Measurements from ENCODE around the gene HLA-E.
A peak's percentile ranks its signal among the peaks of the same experiment; 100 is the strongest.
"Not testable (repeated sequence)": the region's sequence is repeated elsewhere in the genome, so short reads cannot be mapped to it uniquely, and the experiment has no call there.

HLA-E gene

DNA sequence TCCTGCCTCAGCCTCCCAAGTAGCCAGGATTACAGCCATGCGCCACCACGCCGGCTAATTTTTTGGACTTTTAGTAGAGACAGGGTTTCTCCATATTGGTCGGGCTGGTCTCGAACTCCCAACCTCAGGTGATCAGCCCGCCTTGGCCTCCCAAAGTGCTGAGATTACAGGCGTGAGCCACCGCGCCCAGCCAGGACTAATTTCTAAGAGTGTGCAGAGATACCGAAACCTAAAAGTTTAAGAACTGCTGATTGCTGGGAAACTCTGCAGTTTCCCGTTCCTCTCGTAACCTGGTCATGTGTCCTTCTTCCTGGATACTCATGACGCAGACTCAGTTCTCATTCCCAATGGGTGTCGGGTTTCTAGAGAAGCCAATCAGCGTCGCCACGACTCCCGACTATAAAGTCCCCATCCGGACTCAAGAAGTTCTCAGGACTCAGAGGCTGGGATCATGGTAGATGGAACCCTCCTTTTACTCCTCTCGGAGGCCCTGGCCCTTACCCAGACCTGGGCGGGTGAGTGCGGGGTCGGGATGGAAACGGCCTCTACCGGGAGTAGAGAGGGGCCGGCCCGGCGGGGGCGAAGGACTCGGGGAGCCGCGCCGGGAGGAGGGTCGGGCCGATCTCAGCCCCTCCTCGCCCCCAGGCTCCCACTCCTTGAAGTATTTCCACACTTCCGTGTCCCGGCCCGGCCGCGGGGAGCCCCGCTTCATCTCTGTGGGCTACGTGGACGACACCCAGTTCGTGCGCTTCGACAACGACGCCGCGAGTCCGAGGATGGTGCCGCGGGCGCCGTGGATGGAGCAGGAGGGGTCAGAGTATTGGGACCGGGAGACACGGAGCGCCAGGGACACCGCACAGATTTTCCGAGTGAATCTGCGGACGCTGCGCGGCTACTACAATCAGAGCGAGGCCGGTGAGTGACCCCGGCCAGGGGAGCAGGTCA, at the start of gene HLA-E:
Gene HLA-E (plus strand): TSS at position 429 of the 945 bp plus-strand sequence. CDS start 23 bp downstream, at position 452.
- DNase-seq, result peak; percentile 99

DNA sequence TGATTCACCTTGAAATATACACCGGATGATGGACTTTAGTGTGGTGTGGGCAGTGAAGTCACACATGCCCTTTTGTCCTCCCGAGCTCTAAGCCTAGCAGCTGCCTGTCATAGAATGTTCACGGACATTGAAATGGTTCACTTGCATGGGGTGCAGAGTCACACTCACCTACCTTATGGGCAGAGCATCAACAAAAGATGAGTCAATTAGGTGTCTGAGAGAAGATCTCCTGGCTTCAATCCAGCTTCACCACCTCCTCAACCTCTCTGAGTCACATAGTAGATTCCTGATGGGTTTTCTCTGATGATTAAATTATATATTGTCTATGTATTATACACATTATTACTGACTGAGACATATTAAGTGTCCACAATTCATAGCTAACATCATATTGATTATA, 48.1 kb upstream of the HLA-E start:
- no peak for DNase-seq

DNA sequence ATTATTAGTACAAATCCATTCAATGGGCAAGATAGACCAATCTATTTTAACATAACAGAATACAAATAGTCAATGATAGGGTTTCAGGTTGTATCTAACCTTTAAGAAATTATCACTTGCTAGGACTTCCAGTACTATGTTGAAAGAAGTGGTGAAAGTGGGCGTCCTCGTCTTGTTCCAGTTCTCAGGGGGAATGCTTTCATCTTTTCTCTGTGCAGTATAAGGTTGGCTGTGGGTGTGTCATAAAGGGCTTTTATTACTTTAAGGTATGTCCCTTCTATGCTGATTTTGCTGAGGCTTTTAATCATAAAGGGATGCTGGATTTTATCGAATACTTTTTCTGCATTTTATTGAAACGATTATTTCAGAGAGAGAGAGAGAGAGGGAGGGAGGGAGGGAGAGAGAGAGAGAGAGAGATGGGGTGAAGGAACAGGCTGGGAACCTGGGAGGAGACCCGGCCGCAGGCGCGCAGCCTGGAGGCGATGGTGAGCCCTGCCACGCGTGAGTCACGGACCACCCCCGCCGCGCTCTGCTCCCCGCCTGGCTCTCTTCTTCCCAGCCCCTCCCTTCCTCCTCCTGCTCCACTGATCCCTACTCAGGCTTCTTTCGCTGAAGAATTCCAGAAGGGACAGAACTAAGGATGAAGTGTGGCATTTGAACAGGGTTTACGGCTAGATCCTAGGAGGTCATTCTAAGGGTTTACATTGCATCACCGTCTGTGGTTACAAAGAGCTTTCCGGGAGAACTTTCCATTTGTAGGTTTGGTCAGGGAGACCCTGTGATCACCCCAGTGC, 45.5 kb upstream of the HLA-E start:
- no peak for DNase-seq

DNA sequence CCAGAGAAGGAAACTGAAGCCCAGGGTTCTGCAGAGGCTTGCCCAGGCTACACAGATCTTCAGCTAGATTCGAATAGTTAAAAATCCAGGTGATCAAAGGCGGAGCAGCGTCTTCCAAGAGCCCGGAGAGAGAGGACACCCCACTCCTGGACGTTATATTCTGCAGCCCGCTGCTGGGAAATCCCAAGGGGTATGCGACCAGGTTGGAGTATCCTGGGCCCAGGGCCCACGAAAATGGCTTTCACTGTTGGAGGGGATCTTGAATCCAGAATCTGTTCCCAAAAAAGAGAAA, 44.9 kb upstream of the HLA-E start:
- no peak for DNase-seq

DNA sequence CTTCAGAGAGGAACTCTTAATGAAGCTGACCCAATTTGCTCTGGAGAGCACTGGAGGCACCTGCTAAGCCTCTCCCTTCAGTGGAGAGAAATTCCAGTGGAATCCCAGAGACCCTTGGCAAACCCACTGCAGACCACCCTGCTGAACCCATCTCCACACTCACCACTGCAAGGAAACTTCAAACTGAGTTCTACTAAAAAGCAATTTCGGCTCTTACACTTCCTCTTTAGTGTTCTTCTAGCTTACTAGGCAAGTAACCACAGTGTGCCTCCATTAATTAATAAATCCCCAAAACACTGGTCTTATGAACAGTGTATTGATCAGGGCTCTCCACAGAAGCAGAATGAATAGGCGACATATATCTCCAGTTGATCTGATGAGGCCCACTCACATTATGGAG, 43.0 kb upstream of the HLA-E start:
- no peak for DNase-seq

DNA sequence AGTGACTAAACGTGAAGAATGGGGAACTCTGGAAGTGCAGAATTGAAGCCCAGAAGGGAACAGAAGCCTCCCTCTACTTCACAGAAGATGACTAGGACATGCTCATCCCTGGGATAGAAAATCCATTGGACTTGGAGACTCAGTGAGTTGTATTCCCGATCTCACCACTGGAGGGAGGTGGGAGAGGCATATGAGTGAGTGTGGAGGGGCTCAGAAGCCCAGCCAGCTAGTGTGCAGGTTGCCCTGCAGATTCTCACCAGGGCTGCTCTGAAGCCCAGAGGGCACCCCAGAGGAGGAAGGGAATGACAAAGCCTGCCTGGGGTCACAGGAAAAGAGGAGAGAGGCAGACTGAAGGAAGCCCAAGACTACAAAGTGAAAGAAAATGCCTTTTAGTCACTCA, 42.1 kb upstream of the HLA-E start:
- no peak for DNase-seq

DNA sequence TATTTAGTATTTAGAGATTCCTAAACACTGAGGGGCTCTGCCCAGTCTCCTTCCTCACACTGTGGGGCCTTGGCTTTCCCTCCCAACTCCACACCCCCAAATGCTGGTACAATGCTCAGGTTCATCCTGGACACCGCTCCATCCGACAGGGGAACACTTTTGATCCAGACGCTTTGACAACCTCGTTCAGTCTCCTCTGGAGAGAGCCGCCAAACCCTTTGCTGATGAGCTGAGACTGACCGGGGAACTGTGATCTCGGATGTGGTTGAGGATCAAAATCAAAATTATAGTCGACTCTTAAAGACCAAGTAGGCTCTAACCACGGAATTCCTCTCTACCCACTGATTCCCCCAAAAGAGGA, 38.8 kb upstream of the HLA-E start:
- no peak for DNase-seq

DNA sequence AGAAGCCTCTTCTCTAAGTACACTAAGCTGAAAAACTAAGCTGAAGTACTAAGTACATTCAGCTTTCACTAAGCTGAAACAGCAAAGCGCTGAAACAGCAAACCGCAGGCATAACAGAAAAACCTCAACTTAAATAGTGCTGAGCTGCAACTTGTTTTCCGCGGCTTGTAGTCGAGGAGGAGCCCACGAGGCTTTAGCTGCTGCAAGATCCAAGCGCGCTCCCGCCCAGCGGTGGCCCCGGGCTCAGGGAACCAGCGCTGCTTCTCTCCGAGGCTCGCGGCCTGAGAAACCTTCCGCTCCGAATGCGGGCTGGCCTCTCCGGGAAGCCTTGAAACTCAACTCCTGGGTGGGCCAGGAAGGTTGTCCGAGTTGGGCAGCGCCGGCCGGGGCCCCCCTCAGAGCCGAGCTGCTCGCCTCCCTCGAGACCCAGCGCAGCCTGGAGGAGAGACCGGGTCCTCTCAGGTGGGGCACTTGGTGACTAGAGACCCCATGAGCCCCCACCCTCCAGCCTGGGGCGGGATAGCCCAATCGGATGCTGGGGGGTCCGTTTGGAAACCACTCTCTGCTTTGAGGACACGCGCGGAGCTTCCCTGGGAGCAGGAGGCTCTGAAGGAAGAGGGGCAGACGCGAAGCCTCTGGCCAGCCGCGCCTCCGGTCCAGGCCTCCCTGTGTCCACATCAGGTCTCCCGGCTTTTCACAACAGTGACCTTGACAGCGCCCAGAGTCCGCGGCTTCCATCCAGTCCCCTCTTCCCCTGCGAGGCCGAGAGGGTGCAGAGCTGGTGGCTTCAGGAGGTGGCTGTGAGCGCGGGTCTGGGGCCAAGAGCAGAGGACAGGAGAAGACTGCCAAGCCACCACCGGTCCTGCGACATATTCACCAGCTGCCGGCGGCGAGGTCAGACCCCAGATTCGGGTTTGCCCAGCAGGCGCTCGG, 38.1 kb upstream of the HLA-E start:
- DNase-seq, result no peak

DNA sequence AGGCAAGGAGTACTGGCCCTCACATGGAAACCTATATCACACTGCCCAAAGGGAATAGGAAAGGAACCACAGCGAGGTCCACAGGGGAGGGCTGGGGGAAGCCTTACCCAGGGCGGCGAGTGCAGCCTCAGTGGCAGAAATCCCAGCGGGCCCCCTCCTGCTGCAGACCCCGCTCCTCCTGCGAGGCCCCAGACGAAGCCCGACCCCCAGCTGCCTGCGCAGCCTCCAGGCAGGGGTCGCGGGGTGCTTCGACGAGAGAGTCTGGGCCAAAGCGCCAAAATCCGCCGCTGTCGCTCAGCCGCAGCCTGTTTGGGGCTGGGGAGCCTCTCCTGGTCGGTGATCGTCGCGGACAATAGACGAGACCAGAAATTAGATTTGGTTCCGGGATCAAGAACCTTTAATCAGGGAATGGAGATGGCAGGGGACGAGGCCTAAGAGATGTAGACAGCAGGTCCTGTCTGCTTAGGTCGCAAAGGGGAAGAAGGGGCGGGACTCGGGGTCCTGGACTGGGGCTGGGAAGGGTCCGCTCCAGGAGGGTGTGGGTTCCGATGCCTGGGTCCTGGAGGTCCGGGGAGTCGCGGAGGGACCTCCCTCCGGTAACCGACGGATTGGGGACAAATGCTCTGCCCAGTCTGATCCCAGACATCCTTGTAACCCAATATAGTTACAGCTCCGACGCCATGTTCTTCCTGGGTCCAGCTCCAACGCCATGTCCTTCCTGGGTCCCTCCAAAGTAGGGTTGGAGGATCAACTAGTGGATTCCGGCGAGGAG, 36.4 kb upstream of the HLA-E start:
- no peak for DNase-seq

DNA sequence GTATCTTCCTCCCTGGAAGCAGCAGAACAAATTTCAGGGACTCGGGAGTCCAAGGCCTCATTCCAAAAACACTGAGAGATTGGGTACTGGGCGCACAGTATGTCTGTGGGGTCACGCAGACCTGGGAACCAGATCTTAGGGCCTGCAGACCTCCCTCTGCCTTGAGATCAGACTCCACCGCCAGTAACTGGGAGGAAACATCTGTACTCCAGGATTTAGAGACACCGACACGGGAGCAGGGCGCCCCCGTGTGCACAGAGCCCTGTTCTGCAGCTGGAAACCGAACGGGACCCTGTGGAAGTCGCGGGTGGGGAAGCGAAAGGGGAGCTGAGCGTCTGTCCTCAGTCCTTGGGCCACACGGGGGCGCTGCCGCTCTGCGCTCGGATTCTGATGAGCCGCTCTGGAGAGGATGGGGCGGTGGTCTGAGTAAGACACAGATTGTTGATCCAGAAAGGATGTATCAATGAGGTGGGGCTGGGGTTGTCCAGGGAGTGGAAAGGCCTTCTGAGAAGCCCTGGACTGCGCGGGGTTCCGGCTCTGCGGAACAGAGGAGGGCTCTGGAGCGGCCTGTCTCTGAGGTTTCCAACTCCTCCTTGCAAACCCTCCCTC, 35.7 kb upstream of the HLA-E start:
- DNase-seq, result peak; percentile 46

DNA sequence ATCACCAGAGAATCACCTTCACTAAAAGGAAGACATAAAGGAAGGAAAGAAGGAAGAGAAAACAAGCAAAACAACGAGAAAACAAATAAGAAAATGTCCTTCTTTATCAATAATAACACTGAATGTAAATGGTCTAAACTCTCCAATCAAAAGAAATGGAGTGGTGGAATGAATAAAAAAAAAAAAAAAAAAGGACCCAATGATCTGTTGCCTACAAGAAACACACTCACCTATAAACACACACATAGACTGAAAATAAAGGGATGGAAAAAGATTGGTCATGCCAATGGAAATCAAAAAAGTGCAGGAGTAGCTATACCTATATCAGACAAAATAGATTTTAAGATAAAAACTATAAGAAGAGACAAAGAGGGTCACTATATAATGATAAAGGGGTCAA, 30.2 kb upstream of the HLA-E start:
- DNase-seq, result no peak

DNA sequence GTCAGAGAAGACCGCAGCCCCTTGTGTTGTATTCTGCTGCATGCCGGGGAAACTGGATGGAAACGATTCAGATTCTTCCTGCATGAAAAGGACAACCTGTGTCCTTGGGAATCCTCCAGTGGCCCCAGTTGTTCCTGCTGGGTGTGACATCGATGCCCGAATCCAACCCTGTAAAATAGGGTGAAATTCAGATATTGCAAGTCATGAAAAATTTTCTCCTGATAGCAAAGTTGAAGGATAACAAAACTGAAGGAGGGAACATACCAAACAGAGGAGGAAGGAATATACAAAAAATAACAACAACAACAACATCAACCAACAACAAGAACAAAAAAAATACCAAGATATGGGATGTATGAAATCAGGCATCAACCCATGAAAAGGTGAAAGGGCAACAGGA, 28.3 kb upstream of the HLA-E start:
- DNase-seq, result no peak

DNA sequence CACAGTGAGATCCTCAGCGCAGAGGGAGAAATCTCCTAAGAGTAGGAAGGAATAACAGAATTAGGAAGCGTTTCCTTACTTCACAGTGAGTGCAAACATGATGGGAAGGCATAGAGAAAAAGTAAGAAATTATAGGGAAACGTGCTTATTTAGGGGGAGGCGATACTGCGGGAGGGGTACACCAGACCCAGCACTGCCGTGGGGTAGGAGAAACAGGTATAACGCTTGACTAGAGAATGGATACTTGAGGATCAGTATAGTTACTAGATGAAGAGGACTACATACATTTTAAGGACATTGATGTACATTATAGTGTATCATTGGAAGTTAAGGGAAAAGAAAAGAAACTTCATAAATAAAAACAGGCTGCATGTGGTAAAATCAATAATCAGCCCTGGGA, 26.8 kb upstream of the HLA-E start:
- DNase-seq, result no peak

DNA sequence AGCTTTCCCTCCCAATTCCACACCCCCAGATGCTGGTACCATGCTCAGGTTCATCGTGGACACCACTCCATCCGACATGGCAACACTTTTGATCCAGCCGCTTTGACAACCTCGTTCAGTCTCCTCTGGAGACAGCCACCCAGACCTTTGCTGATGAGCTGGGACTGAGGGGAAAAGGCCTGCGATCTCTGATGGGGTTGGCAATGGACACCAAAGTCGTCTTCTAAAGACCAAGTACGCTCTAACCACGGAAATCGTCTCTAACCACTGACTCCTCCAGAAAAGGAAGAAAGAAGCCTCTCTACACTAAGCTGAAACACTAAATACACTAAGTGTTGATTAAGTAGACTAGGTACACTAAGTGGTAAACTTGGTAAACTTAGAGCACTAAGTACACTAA, 26.1 kb upstream of the HLA-E start:
- no peak for DNase-seq

DNA sequence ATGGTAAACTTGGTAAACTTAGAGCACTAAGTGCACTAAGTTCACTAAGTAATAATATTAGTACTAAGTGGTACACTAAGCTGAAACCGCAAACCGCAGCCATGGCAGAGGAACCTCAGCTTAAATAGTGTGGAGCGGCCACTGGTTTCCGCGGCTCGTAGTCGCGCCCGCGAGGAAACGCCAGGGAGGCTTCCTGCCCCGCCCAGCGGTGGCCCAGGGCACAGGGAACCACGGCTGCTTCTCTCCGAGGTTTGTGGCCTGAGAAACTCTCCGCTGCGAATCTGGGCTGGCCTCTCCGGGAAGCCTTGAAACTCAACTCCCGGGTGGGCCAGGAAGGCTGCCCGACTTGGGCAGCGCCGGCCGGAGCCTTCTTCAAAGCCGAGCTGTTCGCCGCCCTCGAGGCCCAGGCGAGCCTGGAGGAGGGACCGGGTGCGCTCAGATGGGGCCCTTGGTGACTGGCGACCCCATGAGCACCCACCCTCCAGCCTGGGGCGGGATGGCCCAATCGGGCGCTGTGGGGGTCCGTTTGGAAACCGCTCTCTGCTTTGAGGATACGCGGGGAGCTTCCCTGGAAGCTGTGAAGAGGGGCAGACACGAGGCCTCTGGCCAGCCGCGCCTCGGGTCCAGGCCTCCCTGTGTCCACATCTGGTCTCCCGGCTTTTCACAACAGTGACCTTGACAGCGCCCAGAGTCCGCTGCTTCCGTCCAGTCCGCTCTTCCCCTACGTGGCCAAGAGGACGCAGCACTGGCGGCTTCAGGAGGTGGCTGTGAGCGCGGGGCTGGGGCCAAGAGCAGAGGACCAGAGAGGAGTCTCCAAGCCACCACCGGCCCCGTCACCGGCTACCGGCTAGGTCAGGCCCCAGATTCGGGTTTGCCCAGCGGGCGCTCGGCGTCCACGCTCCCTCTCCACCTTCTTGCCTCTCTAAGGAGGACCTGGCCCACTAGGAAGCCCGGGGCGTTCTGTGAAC, 25.4 kb upstream of the HLA-E start:
- no peak for DNase-seq

DNA sequence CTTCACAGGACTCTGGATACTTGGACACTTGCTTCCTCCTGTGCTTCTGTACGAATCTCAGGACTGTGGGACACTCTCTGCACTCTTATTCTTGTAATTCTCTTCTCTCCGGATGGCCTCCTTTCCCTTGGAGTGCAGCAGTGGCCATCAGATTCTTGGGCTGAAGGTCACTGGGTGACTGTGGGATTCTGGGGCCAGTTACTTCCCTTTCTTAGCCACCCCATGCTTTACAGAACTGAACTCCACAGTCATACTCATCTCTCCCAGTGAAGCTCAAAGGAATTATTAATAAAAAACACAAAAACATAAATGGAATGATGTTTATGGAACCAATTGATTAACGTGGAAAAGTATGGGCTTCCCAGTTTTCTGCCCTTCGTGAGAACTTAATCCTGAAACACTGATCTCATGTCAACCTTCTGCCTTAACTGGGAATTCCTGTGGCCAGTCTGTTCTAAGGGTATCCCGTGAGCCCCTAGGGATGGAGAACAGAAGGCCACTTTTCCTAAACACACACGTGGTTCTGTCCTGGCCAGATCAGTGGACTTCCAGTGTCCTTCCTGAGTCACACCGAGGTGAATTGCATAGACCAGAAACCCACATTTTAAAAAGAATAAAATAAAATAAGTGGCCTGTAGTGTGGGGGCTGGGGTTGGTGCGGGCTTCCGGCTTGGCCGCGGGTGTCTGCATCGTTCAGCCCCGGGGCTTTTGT, 23.6 kb upstream of the HLA-E start:
- no peak for DNase-seq

DNA sequence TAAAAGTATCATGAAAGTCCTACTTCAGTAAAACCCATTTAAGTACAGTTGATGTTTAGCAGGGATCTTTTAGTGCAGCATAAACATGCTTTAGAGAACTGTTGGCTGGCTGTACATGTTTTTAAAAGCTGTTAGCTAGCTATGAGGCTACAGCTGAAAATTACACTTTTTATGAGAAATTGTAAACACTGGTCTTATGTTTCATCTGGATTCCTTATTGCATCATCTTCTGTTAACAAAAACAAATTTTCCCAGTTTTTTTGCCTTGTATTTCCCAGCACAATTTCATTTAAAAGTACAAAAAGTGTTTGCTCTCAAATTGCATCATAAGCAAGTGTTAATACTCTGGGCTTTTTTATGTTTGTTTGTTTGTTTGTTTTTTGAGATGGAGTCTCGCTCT, 18.3 kb upstream of the HLA-E start:
- no peak for DNase-seq

DNA sequence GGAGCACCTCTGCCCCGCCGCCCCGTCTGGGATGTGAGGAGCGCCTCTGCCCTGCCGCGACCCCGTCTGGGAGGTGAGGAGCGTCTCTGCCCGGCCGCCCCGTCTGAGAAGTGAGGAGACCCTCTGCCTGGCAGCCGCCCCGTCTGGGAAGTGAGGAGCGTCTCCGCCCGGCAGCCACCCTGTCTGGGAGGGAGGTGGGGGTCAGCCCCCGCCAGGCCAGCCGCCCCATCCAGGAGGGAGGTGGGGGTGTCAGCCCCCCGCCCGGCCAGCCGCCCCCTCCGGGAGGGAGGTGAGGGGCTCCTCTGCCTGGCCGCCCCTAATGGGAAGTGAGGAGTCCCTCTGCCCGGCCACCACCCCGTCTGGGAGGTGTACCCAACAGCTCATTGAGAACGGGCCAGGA, 14.2 kb upstream of the HLA-E start:
- not testable (repeated sequence) for DNase-seq

DNA sequence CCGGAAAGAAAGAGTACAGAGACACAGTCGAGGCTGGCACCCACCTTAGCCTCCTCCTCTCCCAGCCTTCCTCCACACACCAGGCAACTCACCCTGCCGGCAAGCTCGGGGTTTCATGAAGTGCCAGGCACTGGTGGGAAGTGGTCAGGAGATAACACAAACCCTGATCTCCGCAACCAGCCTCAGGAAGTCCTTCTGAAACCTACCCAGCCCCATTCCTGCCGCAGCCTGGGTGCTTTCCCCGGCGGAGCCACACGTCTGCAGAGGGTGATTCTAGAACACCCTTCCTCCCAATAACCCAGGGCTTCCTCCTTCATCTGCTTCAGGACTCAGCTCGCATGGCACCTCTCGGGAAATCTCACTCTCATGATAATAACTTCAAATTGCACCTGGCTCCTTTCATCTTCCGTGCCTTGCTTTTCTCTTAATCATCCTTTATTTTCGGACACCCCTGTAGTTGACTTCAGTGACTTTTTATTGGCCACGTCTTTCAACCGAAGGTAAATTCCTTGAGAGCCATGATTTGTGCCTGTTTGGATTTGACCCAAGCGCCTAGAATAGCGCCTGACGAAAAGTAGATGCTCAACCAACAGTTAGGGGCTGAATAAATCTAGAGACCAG, 8.7 kb upstream of the HLA-E start:
- DNase-seq, result no peak
